Measurements from ENCODE around the gene MYBBP1A. TPM values are rescaled to one million over a fixed set of nuclear protein-coding genes. Genes with fewer than 3 reads are reported as not detected.

Gene MYBBP1A
- total and polyA plus RNA-seq, 2 of the 8 experiments (the other 6 are each of a cell fraction or from before 2014, with no cell fraction given): 46.8 to 151 TPM

DNA sequence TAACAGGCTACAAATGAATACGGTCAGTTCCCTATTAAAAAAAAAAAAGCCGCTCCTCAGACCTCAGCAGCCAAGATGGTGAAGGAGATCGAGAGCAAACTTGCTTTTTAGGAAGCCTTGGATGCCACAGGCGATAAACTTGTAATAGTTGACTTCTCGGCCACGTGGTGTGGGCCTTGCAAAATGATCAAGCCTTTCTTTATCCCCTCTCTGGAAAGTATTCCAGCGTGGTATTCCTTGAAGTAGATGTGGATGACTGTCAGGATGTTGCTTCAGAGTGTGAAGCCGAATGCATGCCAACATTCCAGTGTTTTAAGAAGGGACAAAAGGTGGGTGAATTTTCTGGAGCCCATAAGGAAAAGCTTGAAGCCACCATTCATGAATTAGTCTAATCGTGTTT lies 16.9 kb upstream of the MYBBP1A start (continued):
- TF ChIP-seq E2F6 (IDR thresholded peaks at IDR 0.05): no peak
